B cell (primary cell): ENCODE measurements around the gene NCOA7. TPM values are rescaled to one million over a fixed set of nuclear protein-coding genes. Genes with fewer than 3 reads are reported as not detected.
A peak's percentile ranks its signal among the peaks of the same experiment; 100 is the strongest.

ENCODE experiments used
- ATAC-seq: fragments of 200-7000 bp; cut with Tn5 transposase; one replicate; pipeline ENCODE4 v1.10.0; 2021; ENCODE audit warnings: low read depth, mild to moderate bottlenecking, moderate number of reproducible peaks, moderate library complexity
- CTCF ChIA-PET: fragments of 350-600 bp; sonication (Branson Sonifier 250); formaldehyde crosslinking; loops from one replicate; lab custom pipeline; 2021; ENCODE audit warnings: antibody characterized with exemption, inconsistent platforms; lab: Charles Lee
- POLR2A ChIA-PET: fragments of 350-600 bp; sonication (Branson Sonifier 250); formaldehyde crosslinking; loops from one replicate; lab custom pipeline; 2021; ENCODE audit warnings: antibody characterized with exemption; lab: Charles Lee
- DNase-seq: peaks from one replicate; pipeline ENCODE4 v3.0.0; 2013
- H2AFZ ChIP-seq: 2 replicates; pipeline ENCODE4 v1.6.1; 2012; ENCODE audit warnings: mild to moderate bottlenecking, low read depth, low read length; ENCODE audit not compliant: insufficient read depth, poor library complexity, severe bottlenecking
- H3K27ac ChIP-seq, 2 donors: 1 replicate in 1 of 2; 2 replicates in 1 of 2; pipeline ENCODE4 v1.5.1; 2012 to 2013; ENCODE audit warnings: low read length in 2 of 2, mild to moderate bottlenecking in 2 of 2, moderate library complexity in 1 of 2
- H3K27me3 ChIP-seq, 4 experiments: fragments of 200-600 bp in 1 of 4; sonication (generic) in 1 of 4; replicated peaks in 1 of 4; 1 replicate in 2 of 4; 2 replicates in 2 of 4; pipeline versions ENCODE4 v1.6.1 to v1.7.0; 2013 to 2016; ENCODE audit warnings: low read length in 3 of 4, mild to moderate bottlenecking in 2 of 4, mixed read lengths in 1 of 4, moderate library complexity in 1 of 4; ENCODE audit not compliant: insufficient read depth in 4 of 4, control insufficient read depth in 3 of 4; ENCODE audit errors: control extremely low read depth in 1 of 4
- H3K36me3 ChIP-seq, 2 experiments: replicated peaks in 1 of 2; 1 replicate in 1 of 2; 2 replicates in 1 of 2; pipeline versions ENCODE4 v1.6.1 to v1.7.1; 2013; ENCODE audit warnings: low read length in 1 of 2; ENCODE audit not compliant: insufficient read depth in 2 of 2, control insufficient read depth in 1 of 2; ENCODE audit errors: control extremely low read depth in 1 of 2, extremely low read depth in 1 of 2
- H3K4me1 ChIP-seq, 2 donors: fragments of 200-600 bp in 1 of 2; sonication (generic) in 1 of 2; 1 replicate in 1 of 2; 2 replicates in 1 of 2; pipeline versions ENCODE4 v1.5.1 to v1.6.1; 2013 to 2017; ENCODE audit warnings: low read length in 2 of 2; ENCODE audit not compliant: control insufficient read depth in 2 of 2, insufficient read depth in 2 of 2
- H3K4me2 ChIP-seq: replicated peaks from 2 replicates; pipeline ENCODE3; 2012; ENCODE audit warnings: mild to moderate bottlenecking, low read depth, low read length; ENCODE audit not compliant: poor library complexity, severe bottlenecking
- H3K4me3 ChIP-seq, 5 experiments: fragments of 200-600 bp in 1 of 5; sonication (generic) in 1 of 5; 1 replicate in 3 of 5; 2 replicates in 2 of 5; pipeline versions ENCODE4 v1.5.1 to v1.7.0; 2011 to 2016; ENCODE audit warnings: low read length in 4 of 5, mild to moderate bottlenecking in 4 of 5, low read depth in 2 of 5, control low read depth in 1 of 5, moderate library complexity in 1 of 5; ENCODE audit not compliant: insufficient read depth in 1 of 5; ENCODE audit errors: control extremely low read depth in 1 of 5, extremely low read depth in 1 of 5
- H3K79me2 ChIP-seq: fragments of 200-600 bp; sonication (generic); one replicate; pipeline ENCODE4 v1.6.0; 2016; ENCODE audit warnings: low read length; ENCODE audit not compliant: control insufficient read depth, insufficient read depth
- H3K9ac ChIP-seq: fragments of 200-600 bp; sonication (generic); 2 replicates; pipeline ENCODE4 v1.6.1; 2017; ENCODE audit warnings: mild to moderate bottlenecking, low read length, moderate library complexity
- H3K9me3 ChIP-seq, 3 donors: one replicate each; pipeline versions ENCODE4 v1.6.1 to v1.7.1; 2013; ENCODE audit warnings: low read length in 2 of 3; ENCODE audit not compliant: control insufficient read depth in 2 of 3, insufficient read depth in 1 of 3; ENCODE audit errors: control extremely low read depth in 1 of 3
- H4K20me1 ChIP-seq: 2 replicates; pipeline ENCODE4 v1.6.0; 2012; ENCODE audit warnings: mild to moderate bottlenecking, low read length; ENCODE audit not compliant: insufficient read depth, control insufficient read depth, poor library complexity, severe bottlenecking
- H3K27ac Mint-ChIP-seq: one replicate; pipeline ENCODE4 v1.8.0; 2021; ENCODE audit warnings: mixed read lengths
- H3K27me3 Mint-ChIP-seq: one replicate; pipeline ENCODE4 v1.8.0; 2021; ENCODE audit warnings: mixed read lengths
- H3K4me1 Mint-ChIP-seq: one replicate; pipeline ENCODE4 v1.8.0; 2021; ENCODE audit warnings: mixed read lengths
- H3K4me3 Mint-ChIP-seq: one replicate; pipeline ENCODE4 v1.8.0; 2021; ENCODE audit warnings: mixed read lengths
- H3K9me3 Mint-ChIP-seq: one replicate; pipeline ENCODE4 v1.8.0; 2022; ENCODE audit warnings: mixed read lengths; ENCODE audit not compliant: insufficient read depth
- EZH2 ChIP-seq: IDR thresholded peaks from 2 replicates; pipeline ENCODE4 v1.6.1; 2012; ENCODE audit warnings: borderline replicate concordance, low read depth, mild to moderate bottlenecking, moderate library complexity, low read length; ENCODE audit not compliant: insufficient read depth, poor library complexity, severe bottlenecking
- WGBS: methylation state at CpG from one replicate; pipeline ENCODE4 v1.1.5; 2013; ENCODE audit warnings: missing lambda C conversion rate; ENCODE audit not compliant: insufficient coverage; 5-methylcytosine and 5-hydroxymethylcytosine counted together
- intact Hi-C: fragments of 100-400 bp; cut with micrococcal nuclease; formaldehyde crosslinking; loops from one replicate; pipeline ENCODE4 v1.10.0; 2022
- polyA plus RNA-seq: library from polyadenylated mRNA; depleted of rRNA; stranded (reverse); fragments of >200 nt; gene quantifications from 2 replicates; pipeline ENCODE4 v1.2.3, GENCODE V29; 2012
- total RNA-seq, 2 donors: library from RNA; stranded (reverse); fragments of 120-200 nt in 1 of 2; gene quantifications; 1 replicate in 1 of 2; 2 replicates in 1 of 2; pipeline versions ENCODE4 v1.2.3 to v1.2.4, GENCODE V29; 2013 to 2022
- TF ChIP-seq, protein P1 (sequence below): fragments of 200-600 bp; IDR thresholded peaks from one replicate; pipeline ENCODE4 v1.8.0; 2022; ENCODE audit warnings: antibody characterized with exemption, mild to moderate bottlenecking

NCOA7 gene
- total and polyA plus RNA-seq, 2 donors (not counting 1 experiment from before 2014, with no cell fraction given): 10.9 to 27.4 TPM

DNA sequence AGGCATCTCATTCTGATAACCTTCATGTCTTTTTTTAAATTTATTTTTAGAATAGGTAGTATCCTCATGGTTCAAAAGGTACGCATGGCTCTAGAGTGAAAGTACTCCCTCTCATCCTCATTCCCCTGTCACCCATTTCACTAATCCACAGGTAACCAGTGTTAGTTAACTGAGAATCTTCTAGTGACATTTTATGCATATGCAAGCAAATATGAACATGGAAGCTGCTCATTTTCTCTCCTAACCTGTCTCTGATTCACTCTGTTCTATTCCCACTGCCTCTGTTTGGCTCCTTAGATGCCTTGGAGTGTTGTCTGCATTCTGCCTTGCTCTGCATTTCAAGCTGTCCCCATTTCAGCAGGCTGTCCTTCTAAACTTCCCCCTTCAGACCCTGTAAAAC lies 4.5 kb downstream of the NCOA7 start:
- H3K36me3 ChIP-seq: no peaks in the 10 kb centered on the region
- no peak overlapping the region for H3K27ac ChIP-seq
- no peak overlapping the region for H2AFZ ChIP-seq
- ChIA-PET POLR2A (no interaction called here), CTCF (interaction anchor here (2.7 kb wide), 1 partner anchor 14 kb away, joined by 8 read pairs; no protein-coding TSS in a partner anchor)
- ATAC-seq (no peak), DNase-seq (no peak)
- H3K79me2 ChIP-seq: peaks cover 58% of the 10 kb centered on the region
- intact Hi-C loops: loop anchor here (10.0 kb wide), 2 partner anchors 60 to 1550 kb away; partner anchors contain the start of gene ECHDC1
- no peaks in the 10 kb centered on the region for H3K9me3 Mint-ChIP-seq
- H3K4me3 Mint-ChIP-seq: no peak overlapping the region
- peaks cover 62% of the 10 kb centered on the region for H3K4me1 Mint-ChIP-seq
- no peak for TF ChIP-seq EZH2
- TF ChIP-seq, protein P1, sequence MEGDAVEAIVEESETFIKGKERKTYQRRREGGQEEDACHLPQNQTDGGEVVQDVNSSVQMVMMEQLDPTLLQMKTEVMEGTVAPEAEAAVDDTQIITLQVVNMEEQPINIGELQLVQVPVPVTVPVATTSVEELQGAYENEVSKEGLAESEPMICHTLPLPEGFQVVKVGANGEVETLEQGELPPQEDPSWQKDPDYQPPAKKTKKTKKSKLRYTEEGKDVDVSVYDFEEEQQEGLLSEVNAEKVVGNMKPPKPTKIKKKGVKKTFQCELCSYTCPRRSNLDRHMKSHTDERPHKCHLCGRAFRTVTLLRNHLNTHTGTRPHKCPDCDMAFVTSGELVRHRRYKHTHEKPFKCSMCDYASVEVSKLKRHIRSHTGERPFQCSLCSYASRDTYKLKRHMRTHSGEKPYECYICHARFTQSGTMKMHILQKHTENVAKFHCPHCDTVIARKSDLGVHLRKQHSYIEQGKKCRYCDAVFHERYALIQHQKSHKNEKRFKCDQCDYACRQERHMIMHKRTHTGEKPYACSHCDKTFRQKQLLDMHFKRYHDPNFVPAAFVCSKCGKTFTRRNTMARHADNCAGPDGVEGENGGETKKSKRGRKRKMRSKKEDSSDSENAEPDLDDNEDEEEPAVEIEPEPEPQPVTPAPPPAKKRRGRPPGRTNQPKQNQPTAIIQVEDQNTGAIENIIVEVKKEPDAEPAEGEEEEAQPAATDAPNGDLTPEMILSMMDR: no peak
- H3K9ac ChIP-seq: no peak overlapping the region
- no peak overlapping the region for H3K27ac Mint-ChIP-seq
- H3K4me3 ChIP-seq: no peak overlapping the region
- H3K27me3 Mint-ChIP-seq: peaks cover 3% of the 10 kb centered on the region
- H3K4me1 ChIP-seq: peaks cover 27 to 38% of the 10 kb centered on the region in 2 donors
- no CpG with 5 or more reads among the region's 1 CpG for WGBS
- no peaks in the 10 kb centered on the region for H3K9me3 ChIP-seq
- peaks cover 19% of the 10 kb centered on the region for H4K20me1 ChIP-seq
- peaks cover 0 to 4% (median 0%) of the 10 kb centered on the region in 4 experiments for H3K27me3 ChIP-seq
- no peak overlapping the region for H3K4me2 ChIP-seq

DNA sequence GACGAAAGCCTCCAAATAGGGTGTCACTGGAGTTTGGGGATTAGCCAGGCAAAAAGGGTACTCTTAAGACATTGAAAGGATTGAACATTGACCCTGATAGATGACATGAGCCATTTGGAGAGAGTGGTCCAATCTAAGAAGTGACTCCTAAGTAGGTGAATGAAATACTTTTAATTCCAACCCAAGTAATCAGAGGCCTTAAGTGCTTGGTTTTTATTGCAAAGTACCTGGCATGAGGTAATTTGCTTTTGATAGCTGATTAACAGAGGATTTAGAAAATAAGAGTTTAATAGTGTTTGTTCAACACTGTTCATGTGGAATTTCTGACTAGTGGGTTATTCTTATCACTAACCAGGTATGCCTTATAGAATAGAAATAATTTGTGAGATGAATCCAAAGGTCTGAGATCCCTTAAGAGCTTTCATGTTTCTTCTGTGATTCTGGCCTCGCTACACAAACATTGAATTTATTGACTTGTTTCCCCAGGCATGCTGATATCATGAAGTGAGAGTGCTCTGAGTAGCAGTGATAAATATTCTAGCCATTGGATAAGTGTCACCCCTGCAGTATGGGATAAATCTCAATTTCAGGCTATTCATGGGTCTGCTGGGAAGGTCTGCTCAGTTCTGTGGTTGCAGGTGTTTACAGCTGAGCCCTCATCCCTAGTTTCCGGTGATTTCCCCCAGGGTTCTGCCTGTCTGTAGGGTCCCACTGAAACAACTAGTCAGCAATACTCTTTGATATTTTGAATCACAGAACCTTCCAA lies 6.5 kb downstream of the NCOA7 start:
- Mint-ChIP-seq H3K27me3 (peaks cover 3% of the 10 kb centered on the region), H3K27ac (no peak overlapping the region), H3K4me3 (peak overlapping the region; percentile 42), H3K4me1 (peaks cover 55% of the 10 kb centered on the region), H3K9me3 (no peaks in the 10 kb centered on the region)
- no peak for DNase-seq
- ATAC-seq: peak; percentile 32
- Histone ChIP-seq H2AFZ (no peak overlapping the region), H3K27me3 (peaks cover 0 to 4% (median 0%) of the 10 kb centered on the region in 4 experiments), H4K20me1 (peaks cover 13% of the 10 kb centered on the region), H3K27ac (no peak overlapping the region), H3K9me3 (no peaks in the 10 kb centered on the region), H3K4me1 (peaks cover 20 to 34% of the 10 kb centered on the region in 2 donors), H3K4me2 (peak overlapping the region; percentile 66), H3K4me3 (no peak overlapping the region), H3K36me3 (no peaks in the 10 kb centered on the region), H3K9ac (no peak overlapping the region), H3K79me2 (peaks cover 71% of the 10 kb centered on the region)
- intact Hi-C loops: loop anchor here (10.0 kb wide), 2 partner anchors 57 to 1547 kb away; partner anchors contain the start of gene ECHDC1
- TF ChIP-seq EZH2: no peak
- TF ChIP-seq, protein P1: no peak
- ChIA-PET CTCF (interaction anchor here (3.4 kb wide), 1 partner anchor 159 kb away, joined by 19 read pairs; the partner anchor contains the start of gene HINT3), POLR2A (interaction anchor here (0.6 to 0.7 kb wide), 2 partner anchors 197 to 1456 kb away, joined by 3 read pairs; no protein-coding TSS in a partner anchor)
- 50% methylated on average over 2 of the region's 3 CpGs for WGBS
